Hematopoietic multipotent progenitor cell treated with erythropoietin and hydrocortisone succinate and interleukin-3 and kit ligand, for 17 days (in vitro differentiated cells): ENCODE measurements around the gene FBXO9.

ENCODE experiments used
- DNase-seq: peaks from one replicate; pipeline ENCODE4 v3.0.0-alpha.2; 2015; ENCODE audit warnings: low spot score

Gene FBXO9

GRCh38 chr6:53095270-53095669 is 30.1 kb downstream of the FBXO9 start:
- DNase-seq: no peak

- DNase-seq: no peak
These were observed 30.5 kb downstream of the FBXO9 start for GRCh38 chr6:53095716-53096115.

- no peak for DNase-seq
These were observed 35.4 kb downstream of the FBXO9 start for GRCh38 chr6:53100561-53100960.

GRCh38 chr6:53101006-53101405 is 35.8 kb downstream of the FBXO9 start:
- no peak for DNase-seq

DNA sequence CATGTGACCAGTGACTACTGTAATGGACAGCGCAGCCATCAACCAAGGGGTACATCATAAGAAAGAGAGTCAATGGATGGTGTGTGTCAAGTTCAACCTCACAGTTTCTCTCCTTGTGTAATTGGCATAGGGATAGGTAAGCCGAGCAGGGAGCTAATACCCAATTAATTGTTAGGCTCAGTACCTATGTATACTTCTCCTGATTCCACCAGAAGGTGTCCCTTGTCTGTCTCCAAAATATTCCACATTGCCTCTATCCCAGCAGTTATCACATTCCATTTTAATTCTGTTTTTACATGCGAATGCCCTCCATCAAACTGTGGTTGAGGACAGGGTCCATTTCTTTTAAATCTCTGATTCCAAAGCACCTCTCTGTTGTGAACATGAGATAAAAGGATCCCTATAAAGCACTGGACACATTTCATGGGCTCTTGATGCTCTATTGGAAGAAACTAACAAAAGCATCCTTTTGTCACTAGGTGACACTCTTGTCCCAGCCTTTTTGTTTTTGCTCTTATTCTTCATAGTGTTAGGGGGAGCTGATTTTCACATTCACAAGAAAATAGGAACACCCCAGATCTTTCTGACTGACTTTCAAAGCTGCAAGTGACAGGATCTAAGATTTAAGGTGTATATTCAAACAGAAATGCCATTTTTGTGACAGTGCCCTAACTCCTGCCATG is 38.9 kb downstream of the FBXO9 start:
- no peak for DNase-seq

- no peak for DNase-seq
These were observed 39.7 kb downstream of the FBXO9 start for GRCh38 chr6:53104916-53105315.

DNA sequence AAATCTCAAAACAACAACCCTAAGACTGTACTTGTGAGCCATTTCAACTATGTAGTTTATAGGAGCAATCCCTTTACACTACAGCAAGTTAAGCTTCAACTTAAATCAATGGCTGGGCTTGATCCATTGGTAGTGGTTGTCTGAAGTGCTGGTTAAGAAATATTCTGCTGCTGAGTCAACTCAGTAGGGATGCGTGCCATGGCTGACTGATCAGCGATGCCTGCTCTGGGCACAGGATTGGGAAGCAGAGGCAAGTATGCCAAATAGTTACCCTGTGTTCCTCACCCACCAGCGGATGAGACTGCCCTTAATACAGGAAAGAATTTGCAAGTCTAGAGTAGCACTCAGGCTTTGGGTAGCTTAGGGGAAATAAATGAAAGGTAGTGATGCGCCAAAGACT is 41.9 kb downstream of the FBXO9 start:
- DNase-seq: no peak

- no peak for DNase-seq
These were observed 44.4 kb downstream of the FBXO9 start for GRCh38 chr6:53109612-53110011.

DNA sequence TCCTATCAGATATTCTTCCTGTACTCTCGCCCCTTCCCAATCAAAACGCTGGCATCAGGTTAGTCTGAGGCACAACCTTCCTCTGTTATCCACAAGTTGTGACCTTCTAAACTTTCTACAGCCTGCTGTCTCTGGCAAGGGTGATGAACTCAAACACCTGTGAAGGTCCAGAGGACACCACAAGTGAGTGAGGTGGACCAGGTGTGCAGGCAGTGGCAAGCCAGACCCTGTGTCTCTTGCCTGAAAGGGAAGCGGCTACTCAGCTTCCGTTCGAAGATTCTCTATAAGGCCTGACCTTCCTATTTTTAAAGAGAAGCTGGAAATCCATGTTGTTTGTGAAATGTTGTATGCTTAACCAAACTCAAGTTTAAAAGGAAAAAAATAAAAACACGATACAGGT is 46.7 kb downstream of the FBXO9 start:
- no peak for DNase-seq

DNA sequence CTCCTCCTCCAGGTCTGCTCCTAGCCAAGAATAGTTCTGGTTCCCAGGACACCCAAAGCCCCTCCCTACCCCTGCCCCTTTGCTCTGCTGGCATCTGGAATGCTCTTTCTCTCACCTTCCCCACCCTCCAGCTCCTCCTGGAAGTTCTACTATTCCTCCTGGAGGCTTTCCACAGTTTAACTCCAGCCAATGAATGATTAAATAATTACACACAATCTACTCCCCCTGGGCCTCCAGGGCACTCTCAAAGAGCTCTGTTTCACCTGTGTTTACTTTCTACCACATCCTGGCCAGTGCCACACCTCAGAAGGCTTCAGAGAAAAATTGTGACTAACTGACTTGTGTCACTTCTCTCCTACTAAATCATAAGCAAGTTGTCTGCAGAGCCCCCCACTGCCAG is 47.2 kb downstream of the FBXO9 start:
- no peak for DNase-seq

GRCh38 chr6:53112871-53113270 is 47.7 kb downstream of the FBXO9 start:
- DNase-seq: no peak

GRCh38 chr6:53113742-53114141 is 48.5 kb downstream of the FBXO9 start:
- no peak for DNase-seq

GRCh38 chr6:53115113-53115512 is 49.9 kb downstream of the FBXO9 start:
- DNase-seq: no peak

GRCh38 chr6:53115741-53116140 is 50.5 kb downstream of the FBXO9 start:
- no peak for DNase-seq

- no peak for DNase-seq
These were observed 54.1 kb downstream of the FBXO9 start for GRCh38 chr6:53119349-53119748.

- no peak for DNase-seq
These were observed 54.7 kb downstream of the FBXO9 start for GRCh38 chr6:53119772-53120409.

- DNase-seq: no peak
These were observed 59.1 kb downstream of the FBXO9 start for GRCh38 chr6:53124131-53124800.

DNA sequence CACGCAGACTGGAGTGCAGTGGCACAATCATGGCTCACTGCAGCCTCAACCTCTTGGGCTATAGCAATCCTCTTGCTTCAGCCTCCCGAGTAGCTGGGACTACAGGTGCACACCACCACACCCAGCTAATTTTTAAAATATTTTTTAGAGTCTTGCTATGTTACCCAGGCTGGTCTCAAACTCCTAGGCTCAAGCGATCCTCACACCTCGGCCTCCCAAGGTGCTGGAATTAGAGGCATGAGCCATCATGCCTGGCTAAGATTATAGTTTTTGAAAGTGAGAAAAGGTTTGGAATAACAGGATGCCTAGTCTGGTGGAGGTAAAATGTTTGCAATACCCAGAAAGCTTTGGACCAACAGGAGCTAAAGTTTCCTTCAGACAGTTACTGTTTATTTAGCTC is 60.1 kb downstream of the FBXO9 start:
- no peak for DNase-seq

GRCh38 chr6:53128842-53129241 is 63.6 kb downstream of the FBXO9 start:
- no peak for DNase-seq

- no peak for DNase-seq
These were observed 65.5 kb downstream of the FBXO9 start for GRCh38 chr6:53130569-53131290.

GRCh38 chr6:53133961-53134360 is 68.8 kb downstream of the FBXO9 start:
- DNase-seq: no peak

DNA sequence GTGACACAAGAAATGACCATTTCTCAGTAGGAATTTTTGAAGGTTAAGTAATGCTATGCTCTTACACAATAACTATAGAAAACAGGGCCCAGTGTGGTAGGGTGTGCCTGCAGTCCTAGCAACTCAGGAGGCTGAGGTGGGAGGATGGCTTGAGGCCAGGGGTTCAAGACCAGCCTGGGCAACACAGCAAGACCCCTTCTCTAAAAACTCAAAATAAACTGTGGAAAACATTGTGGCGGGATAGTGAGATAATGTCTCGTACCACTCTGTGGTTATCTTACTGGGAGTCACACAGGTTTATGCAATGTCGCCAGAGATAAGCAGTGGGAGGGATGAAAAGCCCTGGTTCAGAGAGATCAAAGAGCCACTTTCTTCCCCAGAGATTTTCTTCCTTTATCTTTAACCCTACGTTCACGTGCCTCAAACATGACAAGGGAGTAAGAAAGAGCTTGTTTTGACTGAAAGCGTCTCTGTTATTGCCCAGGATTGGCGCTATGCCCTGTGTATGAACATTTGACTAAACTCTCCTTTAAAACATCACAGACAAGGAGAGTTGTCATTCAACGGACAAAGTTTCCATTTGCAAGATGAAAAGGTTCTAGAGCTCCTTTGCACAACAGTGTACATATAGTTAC is 69.5 kb downstream of the FBXO9 start:
- DNase-seq: no peak
